Activated CD8-positive, alpha-beta memory T cell treated with anti-CD3 and anti-CD28 coated beads, Interleukin-2, amount 50 U/mL, for 1 hour (primary cell): ENCODE data around the gene WDR6.

Experiments
- DNase-seq: peaks from one replicate; pipeline ENCODE4 v3.0.0-alpha.2; 2020; ENCODE audit errors: extremely low read depth

Gene WDR6

GRCh38 chr3:49007068-49007770 lies at the start of gene WDR6:
Gene WDR6, plus strand, starts transcription at chr3:49007391. Its CDS starts 41 bp downstream, at chr3:49007432.
- DNase-seq: peak; percentile 94

GRCh38 chr3:48960841-48961413 lies 46.3 kb upstream of the WDR6 start:
- no peak for DNase-seq

- DNase-seq: no peak
These were observed 44.9 kb upstream of the WDR6 start for GRCh38 chr3:48962340-48962739.

GRCh38 chr3:48962939-48963338 lies 44.3 kb upstream of the WDR6 start:
- DNase-seq: no peak

- DNase-seq: no peak
These were observed 43.6 kb upstream of the WDR6 start for GRCh38 chr3:48963591-48963990.

- DNase-seq: no peak
These were observed 40.8 kb upstream of the WDR6 start for GRCh38 chr3:48966367-48966766.

GRCh38 chr3:48966876-48967361 lies 40.3 kb upstream of the WDR6 start:
- DNase-seq: no peak

- no peak for DNase-seq
These were observed 36.6 kb upstream of the WDR6 start for GRCh38 chr3:48970586-48970985.

- DNase-seq: no peak
These were observed 32.9 kb upstream of the WDR6 start for GRCh38 chr3:48974076-48974864.

GRCh38 chr3:48979451-48979850 lies 27.7 kb upstream of the WDR6 start:
- no peak for DNase-seq

- DNase-seq: no peak
These were observed 26.9 kb upstream of the WDR6 start for GRCh38 chr3:48980295-48980694.

- DNase-seq: no peak
These were observed 25.2 kb upstream of the WDR6 start for GRCh38 chr3:48982016-48982415.

- no peak for DNase-seq
These were observed 24.5 kb upstream of the WDR6 start for GRCh38 chr3:48982686-48983085.

- DNase-seq: no peak
These were observed 24.1 kb upstream of the WDR6 start for GRCh38 chr3:48983096-48983495.

GRCh38 chr3:48984663-48985062 lies 22.5 kb upstream of the WDR6 start:
- no peak for DNase-seq

GRCh38 chr3:48985831-48986376 lies 21.3 kb upstream of the WDR6 start:
- DNase-seq: no peak

GRCh38 chr3:48989126-48989795 lies 17.9 kb upstream of the WDR6 start:
- no peak for DNase-seq

- peak; percentile 71 for DNase-seq
These were observed 17.2 kb upstream of the WDR6 start, which contains the start of gene P4HTM for GRCh38 chr3:48989796-48990635. Gene P4HTM, plus strand, starts transcription at chr3:48990241. Its CDS starts 16 bp downstream, at chr3:48990257.

GRCh38 chr3:48990636-48991469 lies 16.3 kb upstream of the WDR6 start:
- DNase-seq: no peak
